Head of caudate nucleus (tissue), 42 donors: ENCODE data around the gene MOCOS.

Experiments used
- DNase-seq, 42 donors: peaks; one replicate each; pipeline versions ENCODE4 v3.0.0 to v3.0.0-alpha.2; 2020 to 2021; ENCODE audit warnings: mixed read lengths in 7 of 42
- intact Hi-C: fragments of 100-400 bp; cut with DNase I; formaldehyde crosslinking; loops from one replicate; pipeline ENCODE4 v1.15.0; 2022

MOCOS gene

DNA sequence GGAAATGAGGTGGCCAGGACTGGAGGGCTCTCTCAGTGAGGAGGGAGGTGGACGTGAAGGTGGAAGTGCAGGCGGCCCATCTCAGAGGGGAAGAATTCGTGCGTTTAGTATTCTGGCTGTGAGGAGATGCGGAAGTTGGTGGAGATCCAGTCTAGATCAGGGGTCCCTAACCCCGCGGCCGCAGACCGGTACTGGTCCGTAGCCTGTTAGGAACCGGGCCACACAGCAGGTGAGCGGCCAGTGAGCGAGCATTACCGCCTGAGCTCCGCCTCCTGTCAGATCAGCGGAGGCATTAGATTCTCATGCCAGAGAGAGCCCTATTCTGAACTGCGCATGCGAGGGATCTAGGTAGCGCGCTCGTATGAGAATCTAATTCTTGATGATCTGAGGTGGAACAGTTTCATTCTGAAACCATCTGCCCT is 108.6 kb downstream of the MOCOS start:
- DNase-seq = peak in 1 of 42 donors; percentile 9
- intact Hi-C loops = no loop called here

DNA sequence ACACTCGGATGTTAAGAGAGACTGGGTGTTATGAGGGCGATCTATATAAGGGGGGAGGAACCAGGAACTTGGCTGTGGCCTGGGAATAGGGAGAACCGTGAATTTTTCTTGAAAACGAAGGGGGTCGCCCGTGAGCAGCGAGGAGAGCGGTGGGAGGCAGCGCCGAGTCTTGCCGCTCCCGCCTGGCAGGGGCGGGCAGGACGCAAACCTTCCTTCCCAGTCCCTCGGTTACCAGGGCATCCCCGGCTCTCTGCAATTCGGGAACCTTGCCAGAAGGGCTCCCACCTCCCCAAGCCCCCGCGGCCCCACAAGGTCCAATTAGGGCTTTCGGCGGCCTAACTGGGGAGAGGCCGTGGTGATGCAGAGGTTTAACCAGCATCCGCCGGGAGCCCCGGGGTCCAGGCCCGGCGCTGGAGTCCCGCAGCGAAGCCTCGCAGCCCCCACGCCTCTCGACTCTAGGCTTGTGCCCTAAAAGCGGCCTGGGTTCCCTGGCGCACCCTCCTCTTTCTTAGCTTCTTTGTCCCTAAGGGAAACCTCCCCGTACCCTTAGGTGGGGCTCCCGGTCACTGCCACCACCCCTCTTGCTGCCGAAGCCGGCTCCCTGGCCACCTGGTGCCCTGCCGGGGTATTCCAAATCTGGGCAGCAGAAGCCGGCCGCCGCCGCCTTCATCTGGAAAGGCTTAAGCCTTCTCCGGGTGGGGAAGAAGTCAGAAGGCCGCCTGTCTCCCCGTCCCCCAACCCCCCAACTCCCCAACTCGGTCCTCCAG is 109.5 kb downstream of the MOCOS start:
- intact Hi-C loops = no loop called here
- DNase-seq = peak; percentile 53 to 92 (median 82)

GRCh38 chr18:36297417-36298125 is 110.3 kb downstream of the MOCOS start, which contains the start of gene FHOD3:
TSS of gene FHOD3 (plus strand) at chr18:36297713. CDS start at chr18:36297836, 123 bp downstream.
- intact Hi-C loops = no loop called here
- peak in 40 of 42 donors; percentile 35 to 81 (median 62) for DNase-seq

DNA sequence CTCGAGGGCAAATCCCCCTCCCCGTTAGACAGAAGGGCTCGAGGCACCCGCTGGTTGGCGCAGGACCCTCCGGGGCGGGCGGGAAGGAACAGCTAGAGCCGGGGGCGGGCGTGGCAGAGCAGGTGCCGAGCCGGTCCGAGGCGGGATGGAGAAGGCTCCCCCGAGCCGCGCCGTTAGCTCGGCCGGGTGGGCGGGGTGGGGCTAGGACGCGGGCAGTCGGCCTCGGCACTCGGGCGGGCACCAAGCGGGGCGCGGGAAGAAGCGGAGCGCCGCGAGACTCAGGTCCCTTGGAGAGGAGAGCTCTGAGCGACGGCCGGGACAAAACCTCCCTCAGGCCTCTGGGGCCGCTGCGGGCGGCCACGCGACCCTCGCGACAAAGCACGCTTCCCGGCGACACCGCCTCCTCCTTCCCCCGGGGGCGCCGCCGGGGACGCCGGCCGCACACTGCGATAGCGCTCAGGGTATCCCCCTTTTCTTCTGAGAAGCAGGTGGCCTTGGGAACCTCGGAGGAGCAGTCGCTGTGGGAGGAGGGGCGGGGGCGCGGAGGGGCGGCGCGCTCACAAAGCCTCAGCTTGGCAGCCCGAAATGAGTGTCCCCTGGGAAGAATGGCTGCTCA is 110.9 kb downstream of the MOCOS start:
- intact Hi-C loops = no loop called here
- DNase-seq = peak in 4 of 42 donors; percentile 7 to 30 (median 11)

DNA sequence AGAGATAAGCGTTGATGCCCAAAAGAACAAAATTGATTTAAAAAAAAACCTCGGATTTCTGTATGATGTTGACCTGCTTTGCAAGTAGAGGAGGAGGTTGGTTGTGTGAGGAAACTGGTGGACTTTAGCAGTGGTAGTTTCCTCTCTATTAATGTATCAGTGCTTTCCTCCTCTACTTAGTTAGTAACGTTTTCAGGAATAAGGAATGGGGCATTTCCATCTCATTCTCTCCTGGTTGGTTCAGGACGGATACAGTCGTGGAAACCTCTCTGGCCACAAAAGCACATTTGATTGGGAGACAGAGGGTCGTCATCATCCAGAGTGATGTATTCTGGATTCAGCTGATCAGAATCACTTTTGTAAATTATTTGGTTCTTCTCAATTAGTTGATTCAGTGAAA is 111.7 kb downstream of the MOCOS start:
- DNase-seq = no peak
- intact Hi-C loops = no loop called here

GRCh38 chr18:36300211-36300610 is 112.9 kb downstream of the MOCOS start:
- no peak for DNase-seq
- intact Hi-C loops = no loop called here

- DNase-seq = no peak
- intact Hi-C loops = no loop called here
Measured at GRCh38 chr18:36301884-36302283, 114.6 kb downstream of the MOCOS start.

- no peak for DNase-seq
- intact Hi-C loops = no loop called here
Measured at GRCh38 chr18:36302676-36303075, 115.4 kb downstream of the MOCOS start.

DNA sequence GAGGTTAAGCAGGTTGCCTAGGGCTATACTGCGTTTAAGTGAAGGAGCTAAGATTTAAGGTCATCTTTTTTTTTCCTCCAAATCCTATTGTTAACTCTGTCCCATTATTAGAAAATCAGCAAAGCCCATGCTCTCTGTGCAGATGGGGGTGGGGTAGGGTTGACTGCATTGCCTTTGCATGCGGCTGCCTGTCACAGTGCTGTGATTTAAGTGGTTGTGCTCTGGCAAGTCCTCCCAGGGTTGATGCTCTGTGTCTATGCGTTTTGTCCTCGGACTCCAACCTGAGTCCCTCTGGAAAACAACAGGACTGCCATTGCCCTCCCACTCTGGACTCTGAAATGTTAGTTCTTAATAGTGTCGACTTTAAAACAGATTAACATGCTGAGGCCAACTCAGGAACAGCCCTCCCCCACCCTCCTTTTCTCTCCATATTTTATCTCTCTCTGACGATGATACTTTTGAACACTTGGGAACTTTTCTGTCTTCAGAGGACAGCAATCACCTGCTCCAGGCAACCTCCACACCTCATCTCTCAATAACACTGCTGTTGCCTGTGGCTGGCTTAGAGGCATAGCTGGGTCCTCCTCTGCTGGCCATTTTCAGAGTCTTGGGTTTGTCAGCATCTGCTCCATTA is 116.0 kb downstream of the MOCOS start:
- intact Hi-C loops = no loop called here
- no peak for DNase-seq

GRCh38 chr18:36304723-36305122 is 117.4 kb downstream of the MOCOS start:
- DNase-seq = no peak
- intact Hi-C loops = no loop called here

DNA sequence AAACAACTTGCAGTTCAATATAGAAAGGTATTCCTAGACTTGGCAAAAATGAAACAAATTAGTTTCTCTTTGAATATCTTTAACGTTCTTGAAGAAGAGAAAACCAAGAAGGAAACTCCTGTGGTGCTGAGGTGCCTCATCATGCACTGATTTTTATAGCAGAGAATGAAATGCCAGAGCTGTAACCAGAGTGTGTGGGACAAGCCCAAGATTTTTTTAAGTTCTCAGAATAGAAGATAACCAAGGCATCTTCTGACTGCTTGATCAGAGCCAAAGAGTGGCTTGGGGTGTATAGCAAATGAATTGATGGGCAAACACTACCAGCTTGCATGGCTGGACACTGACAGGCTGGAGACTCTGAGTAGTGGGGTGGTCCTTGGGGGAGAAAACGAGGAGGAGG is 118.1 kb downstream of the MOCOS start:
- intact Hi-C loops = no loop called here
- DNase-seq = peak in 1 of 42 donors; percentile 23

GRCh38 chr18:36307513-36307912 is 120.2 kb downstream of the MOCOS start:
- DNase-seq = no peak
- intact Hi-C loops = no loop called here

GRCh38 chr18:36308711-36309435 is 121.6 kb downstream of the MOCOS start:
- intact Hi-C loops = no loop called here
- peak in 2 of 42 donors; percentile 6 to 17 for DNase-seq

DNA sequence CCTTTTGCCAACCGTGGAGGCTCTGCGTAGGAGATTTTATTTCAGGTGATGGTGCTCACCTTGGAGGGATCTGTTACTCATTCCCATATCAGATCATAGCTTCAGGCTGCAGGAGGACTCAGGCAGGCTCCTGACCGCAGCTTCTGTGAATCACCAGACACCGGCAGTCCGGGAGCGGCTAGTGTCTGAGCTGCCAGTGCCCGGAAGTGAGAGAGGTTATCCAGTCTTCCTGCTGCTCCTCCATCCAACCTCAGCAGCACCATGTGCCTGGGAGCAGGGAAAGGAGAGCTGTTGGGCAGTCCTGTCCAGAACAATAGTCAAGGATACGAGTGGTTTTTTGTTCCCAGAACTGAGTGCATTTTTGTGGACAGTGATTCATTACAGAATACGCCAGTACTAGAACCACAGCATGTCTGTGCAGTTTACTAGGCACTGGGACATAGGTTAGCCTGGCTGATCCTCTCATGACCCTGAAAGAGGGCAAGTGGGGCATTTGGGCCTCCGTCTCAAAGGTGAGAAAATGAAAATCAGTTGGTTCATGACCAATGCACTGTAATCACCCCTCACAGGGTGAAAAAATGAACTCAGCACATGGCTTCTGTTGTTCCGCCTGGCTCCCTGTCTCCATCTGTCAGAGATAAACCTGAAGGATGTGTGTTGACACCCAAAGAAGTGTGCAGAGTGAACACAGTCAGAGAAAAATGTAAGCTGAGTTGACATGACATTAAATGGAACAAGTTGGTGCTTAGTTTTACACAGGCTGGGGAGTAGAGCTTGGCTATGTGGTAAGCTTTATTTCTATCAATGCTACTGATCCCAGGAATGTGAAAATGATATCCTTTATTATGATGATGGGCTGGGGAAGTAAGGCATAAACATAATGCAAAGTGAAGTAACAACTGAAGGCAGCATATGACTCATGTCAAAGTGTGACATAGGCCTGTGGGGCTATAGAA is 122.4 kb downstream of the MOCOS start:
- intact Hi-C loops = no loop called here

DNA sequence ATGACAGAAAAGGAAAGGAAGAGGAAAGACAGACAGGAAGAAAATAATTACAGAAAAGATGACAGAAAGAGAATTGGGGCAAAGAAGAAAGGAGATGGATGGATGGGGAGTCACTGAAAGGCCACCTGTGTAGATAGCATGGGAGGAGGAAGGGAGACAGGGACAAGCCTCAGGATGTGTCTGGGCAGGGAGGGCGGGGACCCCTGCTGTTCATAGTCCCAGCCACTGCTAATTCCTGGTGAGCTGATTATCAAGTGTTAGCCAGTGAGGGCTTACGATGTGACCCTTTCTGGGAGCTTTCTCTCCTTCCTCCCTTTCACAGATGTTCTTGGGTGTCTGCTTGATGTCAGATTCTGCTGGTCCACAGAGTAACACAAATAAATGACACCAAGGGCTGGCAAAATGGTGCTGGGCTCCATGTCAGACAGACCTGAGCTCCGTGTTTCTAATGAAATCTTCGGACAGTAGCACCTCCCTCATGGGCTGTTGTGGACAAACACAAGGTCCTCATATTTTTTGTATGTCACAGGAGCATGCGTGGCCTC is 123.8 kb downstream of the MOCOS start:
- peak in 1 of 42 donors; percentile 31 for DNase-seq

More for the DNA sequence above, 122.4 kb downstream of the MOCOS start:
- DNase-seq = peak in 2 of 42 donors; percentile 33 to 39

DNA sequence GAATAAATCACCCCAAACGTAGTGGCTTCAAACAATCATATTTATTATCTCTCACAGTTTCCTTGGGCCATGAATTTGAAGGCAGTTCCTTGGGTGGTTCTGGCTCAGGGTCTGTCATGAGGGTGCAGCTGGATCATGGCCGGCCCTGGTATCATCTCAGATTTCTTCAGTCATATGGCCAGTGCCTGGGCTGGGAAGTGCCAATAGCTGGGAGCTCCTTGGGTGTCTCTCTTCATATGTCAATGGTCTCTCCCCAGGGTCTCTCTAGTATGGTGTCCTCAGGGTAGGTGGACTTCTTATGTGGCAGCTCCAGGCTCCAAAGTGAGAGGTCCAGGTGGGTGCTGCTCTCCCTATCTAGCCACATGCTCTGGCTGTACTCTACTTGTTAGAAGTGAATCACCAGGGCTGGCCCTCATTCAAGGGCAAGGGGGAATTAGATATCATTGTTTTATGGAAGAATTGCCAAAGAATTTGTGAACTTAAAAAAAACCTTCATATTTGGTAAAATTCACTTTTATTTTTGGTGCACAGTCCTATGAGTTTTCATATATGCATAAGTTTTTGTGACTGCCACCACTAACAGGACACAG is 125.6 kb downstream of the MOCOS start:
- DNase-seq = peak in 2 of 42 donors; percentile 34 to 38
- intact Hi-C loops = no loop called here

More for the DNA sequence above, 123.8 kb downstream of the MOCOS start:
- intact Hi-C loops = no loop called here

DNA sequence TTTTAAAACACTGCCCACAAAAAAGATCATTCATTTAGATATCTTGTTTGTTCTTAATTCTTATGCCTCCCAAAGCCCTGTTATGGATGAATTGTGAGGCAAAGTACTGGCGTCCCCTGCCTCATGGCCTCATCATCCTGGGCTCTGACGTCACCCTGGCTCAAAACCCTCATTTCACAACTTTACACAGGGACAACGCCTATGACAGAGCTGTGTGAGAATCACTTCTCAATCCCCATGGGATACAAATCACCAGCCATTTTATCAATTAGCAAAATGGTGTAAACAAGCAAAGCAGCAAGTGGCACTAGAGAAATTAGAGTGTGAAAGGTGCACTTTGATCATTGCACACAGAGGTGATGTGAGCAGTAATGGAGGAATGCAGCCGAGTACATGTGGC is 126.8 kb downstream of the MOCOS start:
- intact Hi-C loops = no loop called here
- peak in 1 of 42 donors; percentile 14 for DNase-seq
